Neural progenitor cell (in vitro differentiated cells): ENCODE results near the gene ANKS1B. TPM values are rescaled to one million over a fixed set of nuclear protein-coding genes. Genes with fewer than 3 reads are reported as not detected.

Source experiments
- DNase-seq: peaks from one replicate; pipeline ENCODE4 v3.0.0-alpha.2; 2016; ENCODE audit warnings: low spot score
- H2AFZ ChIP-seq: fragments of 200-600 bp; sonication (generic); replicated peaks from 2 replicates; pipeline ENCODE4 v1.6.1; 2016; ENCODE audit warnings: antibody characterized with exemption
- H3F3A ChIP-seq: fragments of 200-600 bp; sonication (generic); 2 replicates; pipeline ENCODE4 v1.6.1; 2016; ENCODE audit warnings: antibody characterized with exemption, low read depth
- H3K27ac ChIP-seq: fragments of 200-600 bp; sonication (generic); 2 replicates; pipeline ENCODE4 v1.5.1; 2016; ENCODE audit warnings: mild to moderate bottlenecking
- H3K27me3 ChIP-seq: fragments of 200-600 bp; sonication (generic); 2 replicates; pipeline ENCODE4 v1.6.1; 2016; ENCODE audit warnings: mild to moderate bottlenecking, moderate library complexity
- H3K36me3 ChIP-seq: fragments of 200-600 bp; sonication (generic); 2 replicates; pipeline ENCODE4 v1.5.1; 2016
- H3K4me1 ChIP-seq: fragments of 200-600 bp; sonication (generic); 2 replicates; pipeline ENCODE4 v1.6.1; 2016; ENCODE audit warnings: mixed run types
- H3K4me2 ChIP-seq: fragments of 200-600 bp; sonication (generic); 2 replicates; pipeline ENCODE4 v1.6.1; 2016
- H3K4me3 ChIP-seq: fragments of 200-600 bp; sonication (generic); 2 replicates; pipeline ENCODE4 v1.5.1; 2016
- H3K79me2 ChIP-seq: fragments of 200-600 bp; sonication (generic); 2 replicates; pipeline ENCODE4 v1.6.1; 2016; ENCODE audit warnings: low read depth
- H3K9ac ChIP-seq: fragments of 200-600 bp; sonication (generic); 2 replicates; pipeline ENCODE4 v1.6.1; 2016
- H3K9me3 ChIP-seq: fragments of 200-600 bp; sonication (generic); 2 replicates; pipeline ENCODE4 v1.5.1; 2016; ENCODE audit warnings: low read depth
- H4K20me1 ChIP-seq: fragments of 200-600 bp; sonication (generic); 2 replicates; pipeline ENCODE4 v1.6.1; 2016; ENCODE audit warnings: low read depth
- H3K27ac Mint-ChIP-seq: 3 replicates; pipeline ENCODE4 v1.8.0; 2021; ENCODE audit warnings: mixed read lengths
- H3K27me3 Mint-ChIP-seq: 2 replicates; pipeline ENCODE4 v1.8.0; 2022; ENCODE audit warnings: low read depth, mild to moderate bottlenecking, inconsistent platforms, moderate library complexity, mixed read lengths; ENCODE audit not compliant: insufficient read depth
- H3K36me3 Mint-ChIP-seq: 3 replicates; pipeline ENCODE4 v1.8.0; 2021; ENCODE audit warnings: mixed read lengths
- H3K4me1 Mint-ChIP-seq: 3 replicates; pipeline ENCODE4 v1.8.0; 2021; ENCODE audit warnings: mixed read lengths
- H3K4me3 Mint-ChIP-seq: 3 replicates; pipeline ENCODE4 v1.8.0; 2021; ENCODE audit warnings: mild to moderate bottlenecking, moderate library complexity, mixed read lengths
- H3K9me3 Mint-ChIP-seq: 3 replicates; pipeline ENCODE4 v1.8.0; 2020; ENCODE audit warnings: mixed read lengths
- CTCF ChIP-seq: fragments of 200-600 bp; sonication (generic); IDR thresholded peaks from 2 replicates; pipeline ENCODE4 v1.5.1; 2017; ENCODE audit warnings: antibody characterized with exemption, mild to moderate bottlenecking
- EZH2 ChIP-seq: fragments of 200-600 bp; sonication (generic); IDR thresholded peaks from 2 replicates; pipeline ENCODE4 v1.6.1; 2017; ENCODE audit warnings: antibody characterized with exemption, mild to moderate bottlenecking, moderate library complexity
- EZH2phosphoT487 ChIP-seq: fragments of 200-600 bp; sonication (generic); IDR thresholded peaks from 2 replicates; pipeline ENCODE4 v1.6.1; 2017; ENCODE audit warnings: antibody characterized with exemption
- total RNA-seq: library from RNA; depleted of rRNA; stranded (reverse); fragments of >200 nt; gene quantifications from 2 replicates; pipeline ENCODE4 v1.2.3, GENCODE V29; 2015; ENCODE audit warnings: low replicate concordance

The ANKS1B gene
- total RNA-seq, 1 donor from 2014 or later = 7.9 TPM

DNA sequence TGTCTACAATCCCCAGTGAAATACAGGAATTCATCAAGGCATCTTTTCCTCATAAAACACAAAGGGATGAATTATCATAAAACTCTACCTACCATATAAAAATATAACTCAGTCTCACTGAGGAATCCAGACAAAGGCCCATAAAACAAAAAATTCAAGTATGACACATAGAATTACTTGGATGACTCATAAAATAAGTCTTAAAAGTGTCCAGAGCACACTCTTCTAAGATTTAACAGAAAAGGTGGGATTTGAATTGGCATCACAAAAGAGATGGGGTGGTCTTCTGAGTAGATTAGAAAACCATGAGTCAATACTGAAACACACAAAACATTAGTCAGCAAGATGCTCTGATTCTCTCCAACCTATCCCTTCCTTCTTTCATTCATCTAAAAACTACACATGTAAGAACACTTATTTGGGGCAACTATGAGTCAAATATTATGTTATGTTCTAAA, 539.8 kb downstream of the ANKS1B start:
- no peaks in the 10 kb centered on the region for H3K27me3 ChIP-seq
- no peaks in the 10 kb centered on the region for H3K9me3 ChIP-seq
- H3K36me3 Mint-ChIP-seq = no peaks in the 10 kb centered on the region
- H4K20me1 ChIP-seq = no peaks in the 10 kb centered on the region
- H3K4me1 Mint-ChIP-seq = no peaks in the 10 kb centered on the region
- no peaks in the 10 kb centered on the region for H3F3A ChIP-seq
- DNase-seq = no peak
- H3K9ac ChIP-seq = no peak overlapping the region
- peaks cover 3% of the 10 kb centered on the region for H3K4me1 ChIP-seq
- no peak overlapping the region for H3K4me3 Mint-ChIP-seq
- H3K27ac ChIP-seq = no peak overlapping the region
- no peak overlapping the region for H3K4me2 ChIP-seq
- no peaks in the 10 kb centered on the region for H3K9me3 Mint-ChIP-seq
- TF ChIP-seq EZH2phosphoT487 (no peak), CTCF (no peak), EZH2 (no peak)
- H3K27me3 Mint-ChIP-seq = no peaks in the 10 kb centered on the region
- H3K27ac Mint-ChIP-seq = no peak overlapping the region
- H2AFZ ChIP-seq = no peak overlapping the region
- no peaks in the 10 kb centered on the region for H3K36me3 ChIP-seq
- H3K79me2 ChIP-seq = no peaks in the 10 kb centered on the region
- H3K4me3 ChIP-seq = no peak overlapping the region

GRCh38 chr12:99442758-99443157, 542.0 kb downstream of the ANKS1B start:
- no peak overlapping the region for H3K9ac ChIP-seq
- DNase-seq = no peak
- no peak overlapping the region for H3K4me2 ChIP-seq
- no peaks in the 10 kb centered on the region for H3K79me2 ChIP-seq
- H3K36me3 ChIP-seq = no peaks in the 10 kb centered on the region
- no peak overlapping the region for H3K27ac ChIP-seq
- Mint-ChIP-seq H3K36me3 (no peaks in the 10 kb centered on the region), H3K27ac (no peak overlapping the region), H3K27me3 (no peaks in the 10 kb centered on the region), H3K4me1 (no peaks in the 10 kb centered on the region), H3K4me3 (no peak overlapping the region), H3K9me3 (no peaks in the 10 kb centered on the region)
- H3K27me3 ChIP-seq = no peaks in the 10 kb centered on the region
- TF ChIP-seq EZH2phosphoT487 = no peak
- TF ChIP-seq EZH2 = no peak
- no peak for TF ChIP-seq CTCF
- H2AFZ ChIP-seq = no peak overlapping the region
- no peak overlapping the region for H3K4me3 ChIP-seq
- no peaks in the 10 kb centered on the region for H4K20me1 ChIP-seq
- no peaks in the 10 kb centered on the region for H3K9me3 ChIP-seq
- H3K4me1 ChIP-seq = peaks cover 3% of the 10 kb centered on the region
- no peaks in the 10 kb centered on the region for H3F3A ChIP-seq

DNA sequence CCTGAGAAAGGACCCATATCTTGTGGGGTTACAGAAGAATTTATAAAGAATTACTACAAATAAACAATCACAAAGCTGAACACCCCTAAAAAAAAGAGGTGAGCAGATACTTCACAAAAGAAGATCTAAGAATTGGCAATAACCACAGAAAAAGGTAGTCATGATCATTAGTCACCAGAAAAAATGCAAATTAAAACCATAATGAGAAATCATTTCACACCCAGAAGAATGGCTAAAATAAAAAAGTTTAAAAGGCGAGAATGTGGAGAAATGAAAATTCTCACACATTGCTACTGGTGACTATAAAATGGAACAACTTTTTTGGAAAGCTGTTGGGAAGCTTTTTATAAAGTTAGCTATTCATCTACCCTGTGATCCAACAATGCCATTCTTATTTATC, 545.3 kb downstream of the ANKS1B start:
- Histone ChIP-seq H3K9me3 (no peaks in the 10 kb centered on the region), H2AFZ (no peak overlapping the region), H3K4me3 (no peak overlapping the region), H3K36me3 (no peaks in the 10 kb centered on the region), H3K4me2 (no peak overlapping the region), H3K27me3 (no peaks in the 10 kb centered on the region), H3K79me2 (no peaks in the 10 kb centered on the region), H3F3A (no peaks in the 10 kb centered on the region), H3K27ac (no peak overlapping the region), H3K4me1 (peaks cover 3% of the 10 kb centered on the region), H4K20me1 (no peaks in the 10 kb centered on the region), H3K9ac (no peak overlapping the region)
- Mint-ChIP-seq H3K27me3 (no peaks in the 10 kb centered on the region), H3K4me3 (no peak overlapping the region), H3K4me1 (peaks cover 2% of the 10 kb centered on the region), H3K9me3 (no peaks in the 10 kb centered on the region), H3K27ac (no peak overlapping the region), H3K36me3 (no peaks in the 10 kb centered on the region)
- DNase-seq = no peak
- TF ChIP-seq CTCF (no peak), EZH2 (no peak), EZH2phosphoT487 (no peak)
